GM18505 (cell line): ENCODE data around the gene KLHL24.
"Not testable (repeated sequence)": the region's sequence is repeated elsewhere in the genome, so short reads cannot be mapped to it uniquely, and the experiment has no call there.

Experiments used
- ATAC-seq: cut with Tn5 transposase; IDR thresholded peaks from one replicate; pipeline ENCODE4 v1.9.1; 2021; ENCODE audit not compliant: unreplicated experiment
- POLR2A ChIP-seq: IDR thresholded peaks from 4 replicates; pipeline ENCODE4 v1.6.1; 2011; ENCODE audit warnings: borderline replicate concordance; ENCODE audit not compliant: insufficient read depth, insufficient read length; ENCODE audit errors: extremely low read depth

The KLHL24 gene, protein sequence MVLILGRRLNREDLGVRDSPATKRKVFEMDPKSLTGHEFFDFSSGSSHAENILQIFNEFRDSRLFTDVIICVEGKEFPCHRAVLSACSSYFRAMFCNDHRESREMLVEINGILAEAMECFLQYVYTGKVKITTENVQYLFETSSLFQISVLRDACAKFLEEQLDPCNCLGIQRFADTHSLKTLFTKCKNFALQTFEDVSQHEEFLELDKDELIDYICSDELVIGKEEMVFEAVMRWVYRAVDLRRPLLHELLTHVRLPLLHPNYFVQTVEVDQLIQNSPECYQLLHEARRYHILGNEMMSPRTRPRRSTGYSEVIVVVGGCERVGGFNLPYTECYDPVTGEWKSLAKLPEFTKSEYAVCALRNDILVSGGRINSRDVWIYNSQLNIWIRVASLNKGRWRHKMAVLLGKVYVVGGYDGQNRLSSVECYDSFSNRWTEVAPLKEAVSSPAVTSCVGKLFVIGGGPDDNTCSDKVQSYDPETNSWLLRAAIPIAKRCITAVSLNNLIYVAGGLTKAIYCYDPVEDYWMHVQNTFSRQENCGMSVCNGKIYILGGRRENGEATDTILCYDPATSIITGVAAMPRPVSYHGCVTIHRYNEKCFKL

GRCh38 chr3:183635431-183636220 is at the start of gene KLHL24:
Gene KLHL24 (plus strand): TSS chr3:183635623. CDS start chr3:183650357, 14,734 bp downstream.
- peak; percentile 71 for TF ChIP-seq POLR2A
- peak; percentile 71 for ATAC-seq

- no peak for ATAC-seq
These were observed 48.9 kb upstream of the KLHL24 start for GRCh38 chr3:183586477-183586876.

GRCh38 chr3:183587336-183587735 is 48.1 kb upstream of the KLHL24 start:
- ATAC-seq = no peak
- TF ChIP-seq POLR2A = no peak

More at GRCh38 chr3:183586477-183586876, 48.9 kb upstream of the KLHL24 start:
- TF ChIP-seq POLR2A = no peak

DNA sequence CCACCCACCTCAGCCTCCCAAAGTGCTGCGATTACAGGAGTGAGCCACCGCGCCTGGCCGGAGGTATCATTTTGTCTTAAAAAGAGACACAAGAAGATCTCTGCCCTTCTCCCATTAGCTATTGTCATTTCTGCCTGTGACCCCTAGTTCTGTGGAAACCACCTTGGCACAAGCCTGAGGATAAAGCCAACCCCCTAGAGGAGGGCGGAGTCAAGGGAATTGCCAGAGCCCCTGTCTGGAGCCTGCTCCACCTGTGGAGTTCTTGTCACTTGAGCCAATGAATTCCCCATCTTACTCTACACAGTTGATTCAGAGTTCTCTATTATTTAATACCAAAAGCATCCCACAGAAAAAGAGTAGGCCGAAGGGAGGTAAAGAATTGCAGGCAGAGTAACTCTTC is 45.0 kb upstream of the KLHL24 start:
- no peak for TF ChIP-seq POLR2A
- no peak for ATAC-seq

DNA sequence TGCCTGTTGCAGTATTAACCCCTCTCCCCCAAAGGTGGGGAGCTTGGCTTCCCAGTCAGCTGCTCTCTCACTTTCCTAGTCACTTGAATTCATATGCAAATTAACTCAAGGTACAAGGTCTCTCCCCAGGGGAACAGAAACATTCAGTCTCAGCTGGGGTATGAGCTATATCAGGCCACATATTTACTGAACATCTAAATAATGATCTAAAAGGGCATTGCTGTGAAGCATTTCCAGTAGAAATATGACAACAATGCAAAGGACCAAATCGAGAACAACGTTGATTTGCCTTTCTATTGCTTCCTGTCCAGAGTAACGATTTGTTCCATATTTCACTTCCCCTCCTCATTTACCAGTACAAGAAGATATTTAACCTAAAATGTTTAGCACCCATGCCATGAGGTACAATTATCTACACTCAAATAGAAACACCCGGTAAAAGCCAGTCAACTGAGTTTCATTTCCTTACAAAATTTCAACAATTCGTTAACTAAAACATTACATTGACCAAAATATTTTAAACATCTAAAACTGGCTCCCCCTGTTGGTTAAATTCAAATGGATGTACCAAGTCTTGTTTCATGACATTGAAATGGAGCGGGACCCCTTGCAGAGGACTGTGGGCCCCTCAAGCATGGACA is 43.4 kb upstream of the KLHL24 start:
- no peak for TF ChIP-seq POLR2A
- ATAC-seq = peak; percentile 93

- TF ChIP-seq POLR2A = no peak
- no peak for ATAC-seq
These were observed 42.6 kb upstream of the KLHL24 start for GRCh38 chr3:183592821-183593220.

DNA sequence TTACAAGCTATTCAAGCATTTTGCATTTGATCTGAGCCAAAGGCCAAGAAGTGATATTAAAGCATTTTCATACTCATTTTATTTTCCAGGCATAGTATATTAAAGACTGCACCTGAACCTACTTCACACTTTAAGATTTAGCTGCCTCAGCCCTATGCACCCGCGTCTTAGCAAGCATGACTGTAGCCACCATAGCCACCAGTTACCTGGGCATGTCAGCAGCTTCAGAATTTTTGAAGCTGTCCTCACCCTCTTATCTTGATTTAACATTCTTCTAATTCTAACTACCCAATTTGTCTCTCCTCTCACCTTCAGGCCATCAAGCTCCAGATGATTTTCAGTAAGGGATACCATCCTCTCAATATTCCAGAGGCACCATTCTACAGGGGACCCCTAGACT is 40.8 kb upstream of the KLHL24 start:
- no peak for TF ChIP-seq POLR2A
- ATAC-seq = no peak

GRCh38 chr3:183597959-183598358 is 37.5 kb upstream of the KLHL24 start:
- ATAC-seq = no peak
- no peak for TF ChIP-seq POLR2A

- not testable (repeated sequence) for ATAC-seq
These were observed 24.1 kb upstream of the KLHL24 start for GRCh38 chr3:183611326-183611725.

GRCh38 chr3:183613366-183614285 is 21.8 kb upstream of the KLHL24 start:
- ATAC-seq = no peak
- TF ChIP-seq POLR2A = no peak

- ATAC-seq = no peak
- TF ChIP-seq POLR2A = no peak
These were observed 16.9 kb upstream of the KLHL24 start for GRCh38 chr3:183618542-183618941.

DNA sequence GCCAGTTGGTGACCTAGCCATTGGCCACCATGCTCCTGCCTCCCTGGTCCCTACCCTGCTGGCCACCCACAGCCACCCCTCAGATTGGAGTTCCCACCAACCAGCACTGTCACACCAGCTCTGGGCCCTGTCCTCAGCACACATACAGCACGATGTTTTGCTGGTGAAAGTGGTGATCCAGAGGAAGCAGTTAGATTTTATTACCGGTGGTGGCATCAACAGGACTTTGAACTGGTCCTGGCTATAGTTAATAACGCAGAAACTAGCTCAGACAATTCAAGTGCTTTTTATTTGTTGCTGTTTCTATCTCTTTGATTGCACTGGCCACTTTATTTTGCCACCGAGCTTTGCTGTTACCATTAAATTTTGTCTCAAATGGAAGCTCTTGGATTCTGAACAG is 16.4 kb upstream of the KLHL24 start:
- no peak for ATAC-seq
- no peak for TF ChIP-seq POLR2A
